ENCODE measurements around the gene ATXN1.
A peak's percentile ranks its signal among the peaks of the same experiment; 100 is the strongest.

ATXN1 gene

DNA sequence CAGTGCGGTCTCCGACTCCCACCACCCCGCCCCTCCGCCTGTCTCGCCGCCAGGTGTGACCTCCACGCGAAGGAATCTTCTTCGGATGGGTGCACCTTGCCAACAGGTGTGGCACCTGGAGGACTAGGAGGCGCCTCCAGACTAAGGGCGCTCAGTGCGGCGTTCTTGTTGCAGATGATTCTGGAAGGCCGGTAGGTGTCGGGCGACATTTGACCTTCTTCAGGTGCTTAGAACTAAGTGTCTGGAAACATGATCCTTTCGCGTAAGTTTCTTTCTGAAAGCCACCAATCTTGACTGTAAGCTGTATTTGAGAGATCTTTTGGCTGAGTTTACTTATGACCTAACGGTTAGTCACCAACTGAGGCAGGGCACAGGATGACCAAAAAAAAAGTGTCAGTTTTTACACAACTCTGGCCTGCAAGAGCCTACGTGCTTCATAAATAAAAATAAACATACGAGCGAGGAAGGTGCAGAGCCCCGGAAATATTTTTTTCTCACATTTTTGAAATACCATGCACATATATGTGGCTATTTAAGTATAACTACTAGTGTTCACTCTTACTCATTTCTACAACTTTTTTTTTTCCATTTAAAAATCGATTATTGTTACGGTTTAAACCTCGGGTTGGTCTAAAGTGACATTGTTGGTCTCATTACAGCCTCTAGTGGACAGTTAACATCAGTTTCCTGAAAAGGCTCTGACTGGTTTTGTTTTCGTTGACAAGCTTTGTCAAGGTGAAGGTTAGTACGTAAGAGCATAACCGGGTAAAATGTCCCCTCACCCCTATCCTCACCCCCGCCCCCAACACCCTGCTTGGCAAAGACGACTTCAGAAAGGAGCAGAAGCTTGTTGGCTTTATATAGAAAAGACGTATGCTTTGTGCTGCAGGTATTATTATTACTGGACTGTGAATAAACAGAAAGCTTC, 1.6 kb upstream of the ATXN1 start (continued):
- TF ChIP-seq CSDC2 (CRISPR knock-in tag; IDR thresholded peaks at IDR 0.05) (no peak), TSHZ2 (CRISPR knock-in tag; IDR thresholded peaks at IDR 0.05) (no peak), ARNTL (CRISPR knock-in tag; IDR thresholded peaks at IDR 0.05; ENCODE audit: borderline replicate concordance, low read depth) (no peak), SNAI2 (CRISPR knock-in tag; IDR thresholded peaks at IDR 0.05) (no peak), ZC3H10 (CRISPR knock-in tag; IDR thresholded peaks at IDR 0.05) (no peak), GLIS3 (CRISPR knock-in tag; IDR thresholded peaks at IDR 0.05) (no peak), TOX (CRISPR knock-in tag; IDR thresholded peaks at IDR 0.05; ENCODE audit: borderline replicate concordance) (no peak)

GRCh38 chr6:16762268-16762549, 949 bp upstream of the ATXN1 start:
- TF ChIP-seq POU6F1 (CRISPR knock-in tag; IDR thresholded peaks at IDR 0.05; ENCODE audit: borderline replicate concordance, low read depth) = no peak
- no peak for TF ChIP-seq ZNF70 (CRISPR knock-in tag; IDR thresholded peaks at IDR 0.05)
- TF ChIP-seq ZNF8 (CRISPR knock-in tag; IDR thresholded peaks at IDR 0.05) = no peak
- no peak for TF ChIP-seq CSRNP3 (CRISPR knock-in tag; IDR thresholded peaks at IDR 0.05)
- no peak for TF ChIP-seq PATZ1 (CRISPR knock-in tag; IDR thresholded peaks at IDR 0.05; ENCODE audit: borderline replicate concordance)
- no peak for TF ChIP-seq ZNF565 (CRISPR knock-in tag; conservative IDR thresholded peaks at IDR 0.05; ENCODE audit: low read depth)
- TF ChIP-seq ESRRG (CRISPR knock-in tag; IDR thresholded peaks at IDR 0.05) = no peak
- TF ChIP-seq ZFP30 (CRISPR knock-in tag; IDR thresholded peaks at IDR 0.05) = no peak
- TF ChIP-seq ZC3H10 (CRISPR knock-in tag; IDR thresholded peaks at IDR 0.05) = no peak
- no peak for TF ChIP-seq GLIS3 (CRISPR knock-in tag; IDR thresholded peaks at IDR 0.05)
- no peak for TF ChIP-seq ARNTL (CRISPR knock-in tag; IDR thresholded peaks at IDR 0.05; ENCODE audit: borderline replicate concordance, low read depth)
- no peak for TF ChIP-seq RARB (CRISPR knock-in tag; IDR thresholded peaks at IDR 0.05)
- peak; percentile 8 for ATAC-seq

GRCh38 chr6:16761471-16762267, 409 bp upstream of the ATXN1 start:
- peak; percentile 60 for ATAC-seq
- TF ChIP-seq BACH2 (CRISPR knock-in tag; IDR thresholded peaks at IDR 0.05; ENCODE audit: borderline replicate concordance) = no peak
- no peak for TF ChIP-seq ZNF565 (CRISPR knock-in tag; conservative IDR thresholded peaks at IDR 0.05; ENCODE audit: low read depth)
- no peak for TF ChIP-seq RARB (CRISPR knock-in tag; IDR thresholded peaks at IDR 0.05)
- no peak for TF ChIP-seq ZFP30 (CRISPR knock-in tag; IDR thresholded peaks at IDR 0.05)
- TF ChIP-seq PPARA (CRISPR knock-in tag; IDR thresholded peaks at IDR 0.05; ENCODE audit: borderline replicate concordance) = no peak
- TF ChIP-seq OSR1 (CRISPR knock-in tag; IDR thresholded peaks at IDR 0.05) = no peak
- no peak for TF ChIP-seq ZNF70 (CRISPR knock-in tag; IDR thresholded peaks at IDR 0.05)
- no peak for TF ChIP-seq TCF4 (CRISPR knock-in tag; IDR thresholded peaks at IDR 0.05; ENCODE audit: borderline replicate concordance)
